H9 (cell line): Measurements from ENCODE around the gene UBE2N. TPM values are rescaled to one million over a fixed set of nuclear protein-coding genes. Genes with fewer than 3 reads are reported as not detected.

Experiments
- DNase-seq: peaks from one replicate; pipeline ENCODE4 v3.0.0-alpha.2; 2017
- H2AFZ ChIP-seq: one replicate; pipeline ENCODE4 v1.6.1; 2013; ENCODE audit warnings: mild to moderate bottlenecking, low read length, control low read depth, moderate library complexity
- H2AK5ac ChIP-seq: 2 replicates; pipeline ENCODE4 v1.6.1; 2013; ENCODE audit warnings: low read length, control low read depth, mixed read lengths; ENCODE audit not compliant: insufficient read length
- H2BK120ac ChIP-seq: one replicate; pipeline ENCODE4 v1.6.1; 2013; ENCODE audit warnings: low read depth, mild to moderate bottlenecking, low read length, control low read depth, inconsistent platforms; ENCODE audit not compliant: poor library complexity, severe bottlenecking
- H2BK12ac ChIP-seq: 2 replicates; pipeline ENCODE4 v1.6.1; 2013; ENCODE audit warnings: low read length, control low read depth, mixed read lengths, low read depth; ENCODE audit not compliant: insufficient read length
- H2BK15ac ChIP-seq: 2 replicates; pipeline ENCODE4 v1.6.1; 2013; ENCODE audit warnings: low read depth, low read length, control low read depth
- H2BK20ac ChIP-seq: one replicate; pipeline ENCODE4 v1.6.1; 2013; ENCODE audit warnings: low read depth, mild to moderate bottlenecking, low read length, control low read depth, inconsistent platforms; ENCODE audit not compliant: poor library complexity, severe bottlenecking
- H2BK5ac ChIP-seq: 2 replicates; pipeline ENCODE4 v1.6.1; 2013; ENCODE audit warnings: low read length, control low read depth, mixed read lengths; ENCODE audit not compliant: insufficient read length
- H3K14ac ChIP-seq: 2 replicates; pipeline ENCODE4 v1.6.1; 2013; ENCODE audit warnings: low read length, control low read depth; ENCODE audit not compliant: insufficient read depth
- H3K18ac ChIP-seq: 2 replicates; pipeline ENCODE4 v1.6.1; 2013; ENCODE audit warnings: low read depth, mild to moderate bottlenecking, mixed read lengths, low read length, control low read depth; ENCODE audit not compliant: insufficient read length
- H3K23ac ChIP-seq: 2 replicates; pipeline ENCODE4 v1.6.1; 2013; ENCODE audit warnings: low read length, control low read depth, mixed read lengths, low read depth; ENCODE audit not compliant: insufficient read length
- H3K23me2 ChIP-seq: 2 replicates; pipeline ENCODE4 v1.6.1; 2013; ENCODE audit warnings: low read depth, mild to moderate bottlenecking, mixed read lengths, low read length, control low read depth; ENCODE audit not compliant: insufficient read length, poor library complexity, severe bottlenecking
- H3K27ac ChIP-seq: 2 replicates; pipeline ENCODE4 v1.5.1; 2013; ENCODE audit warnings: low read length, control low read depth, mixed read lengths, low read depth; ENCODE audit not compliant: insufficient read length
- H3K27me3 ChIP-seq: 2 replicates; pipeline ENCODE4 v1.6.1; 2013; ENCODE audit warnings: low read length, control low read depth, inconsistent platforms; ENCODE audit not compliant: insufficient read depth
- H3K4ac ChIP-seq: 2 replicates; pipeline ENCODE4 v1.6.1; 2013; ENCODE audit warnings: low read depth, mild to moderate bottlenecking, control low read depth, inconsistent platforms, low read length, moderate library complexity
- H3K4me1 ChIP-seq: 2 replicates; pipeline ENCODE4 v1.6.1; 2013; ENCODE audit warnings: low read length, control low read depth, inconsistent platforms; ENCODE audit not compliant: insufficient read depth
- H3K4me2 ChIP-seq: 2 replicates; pipeline ENCODE4 v1.6.1; 2013; ENCODE audit warnings: low read length, control low read depth, mixed read lengths; ENCODE audit not compliant: insufficient read length, insufficient read depth
- H3K56ac ChIP-seq: 2 replicates; pipeline ENCODE4 v1.6.1; 2013; ENCODE audit warnings: low read depth, mild to moderate bottlenecking, mixed read lengths, low read length, control low read depth; ENCODE audit not compliant: insufficient read length
- H3K79me1 ChIP-seq: 2 replicates; pipeline ENCODE4 v1.6.1; 2013; ENCODE audit warnings: low read depth, mild to moderate bottlenecking, moderate library complexity, low read length, control low read depth, inconsistent platforms; ENCODE audit not compliant: insufficient read depth, poor library complexity, severe bottlenecking
- H3K79me2 ChIP-seq: 2 replicates; pipeline ENCODE4 v1.6.1; 2013; ENCODE audit warnings: low read length, control low read depth, inconsistent platforms; ENCODE audit not compliant: insufficient read depth
- H3K9ac ChIP-seq: 2 replicates; pipeline ENCODE4 v1.6.1; 2013; ENCODE audit warnings: low read length, control low read depth, mixed read lengths; ENCODE audit not compliant: insufficient read length; ENCODE audit errors: extremely low read depth
- H3K9me3 ChIP-seq: one replicate; pipeline ENCODE4 v1.6.1; 2013; ENCODE audit warnings: low read depth, low read length, inconsistent platforms; ENCODE audit not compliant: control insufficient read depth
- H3T11ph ChIP-seq: one replicate; pipeline ENCODE4 v1.6.1; 2013; ENCODE audit warnings: mild to moderate bottlenecking, low read length, control low read depth, inconsistent platforms
- H4K20me1 ChIP-seq: one replicate; pipeline ENCODE4 v1.6.1; 2013; ENCODE audit not compliant: control insufficient read depth, insufficient read length, insufficient read depth
- H4K5ac ChIP-seq: 2 replicates; pipeline ENCODE4 v1.6.1; 2013; ENCODE audit warnings: low read depth, mild to moderate bottlenecking, mixed read lengths, low read length, control low read depth; ENCODE audit not compliant: insufficient read length
- H4K8ac ChIP-seq: replicated peaks from 2 replicates; pipeline ENCODE4 v1.6.1; 2013; ENCODE audit warnings: low read length, control low read depth, mixed read lengths, low read depth; ENCODE audit not compliant: insufficient read length
- H4K91ac ChIP-seq: 2 replicates; pipeline ENCODE4 v1.6.1; 2013; ENCODE audit warnings: low read depth, mild to moderate bottlenecking, moderate library complexity, mixed read lengths, low read length, control low read depth; ENCODE audit not compliant: insufficient read length
- H3K27ac Mint-ChIP-seq, 3 experiments: 2 replicates in 2 of 3; 3 replicates in 1 of 3; pipeline ENCODE4 v1.8.0; 2020 to 2021; ENCODE audit warnings: mixed read lengths in 3 of 3, mild to moderate bottlenecking in 1 of 3, moderate library complexity in 1 of 3
- H3K27me3 Mint-ChIP-seq: 2 replicates; pipeline ENCODE4 v1.8.0; 2021; ENCODE audit warnings: low read depth, mild to moderate bottlenecking, moderate library complexity, mixed read lengths
- H3K36me3 Mint-ChIP-seq, 3 experiments: 2 replicates in 2 of 3; 3 replicates in 1 of 3; pipeline ENCODE4 v1.8.0; 2020 to 2021; ENCODE audit warnings: low read depth in 3 of 3, mixed read lengths in 3 of 3; ENCODE audit not compliant: insufficient read depth in 1 of 3
- H3K4me1 Mint-ChIP-seq, 2 experiments: 2 replicates each; pipeline ENCODE4 v1.8.0; 2020; ENCODE audit warnings: mixed read lengths in 2 of 2
- H3K4me3 Mint-ChIP-seq, 2 experiments: 2 replicates in 1 of 2; 3 replicates in 1 of 2; pipeline ENCODE4 v1.8.0; 2020 to 2021; ENCODE audit warnings: mild to moderate bottlenecking in 2 of 2, mixed read lengths in 2 of 2, moderate library complexity in 1 of 2
- H3K9me3 Mint-ChIP-seq, 2 experiments: 2 replicates in 1 of 2; 3 replicates in 1 of 2; pipeline ENCODE4 v1.8.0; 2020; ENCODE audit warnings: mild to moderate bottlenecking in 2 of 2, mixed read lengths in 2 of 2, moderate library complexity in 1 of 2
- WGBS: extraction: QIAGEN DNeasy Blood & Tissue Kit; methylation state at CpG from one replicate; pipeline ENCODE4 v1.1.7; 2013; ENCODE audit warnings: missing lambda C conversion rate, low lambda C conversion rate, mixed read lengths; ENCODE audit not compliant: insufficient read length; ENCODE audit errors: extremely low coverage; 5-methylcytosine and 5-hydroxymethylcytosine counted together
- total RNA-seq: library from RNA; stranded (reverse); gene quantifications from 2 replicates; pipeline ENCODE4 v1.2.1, GENCODE V29; 2021
- TF ChIP-seq, protein P1 (sequence below): fragments of 200-600 bp; sonication (generic); conservative IDR thresholded peaks from 3 replicates; pipeline ENCODE4 v1.8.0; 2021; ENCODE audit warnings: antibody characterized with exemption, mild to moderate bottlenecking

The UBE2N gene
- total RNA-seq, 1 experiment from 2014 or later, result 192 TPM

DNA sequence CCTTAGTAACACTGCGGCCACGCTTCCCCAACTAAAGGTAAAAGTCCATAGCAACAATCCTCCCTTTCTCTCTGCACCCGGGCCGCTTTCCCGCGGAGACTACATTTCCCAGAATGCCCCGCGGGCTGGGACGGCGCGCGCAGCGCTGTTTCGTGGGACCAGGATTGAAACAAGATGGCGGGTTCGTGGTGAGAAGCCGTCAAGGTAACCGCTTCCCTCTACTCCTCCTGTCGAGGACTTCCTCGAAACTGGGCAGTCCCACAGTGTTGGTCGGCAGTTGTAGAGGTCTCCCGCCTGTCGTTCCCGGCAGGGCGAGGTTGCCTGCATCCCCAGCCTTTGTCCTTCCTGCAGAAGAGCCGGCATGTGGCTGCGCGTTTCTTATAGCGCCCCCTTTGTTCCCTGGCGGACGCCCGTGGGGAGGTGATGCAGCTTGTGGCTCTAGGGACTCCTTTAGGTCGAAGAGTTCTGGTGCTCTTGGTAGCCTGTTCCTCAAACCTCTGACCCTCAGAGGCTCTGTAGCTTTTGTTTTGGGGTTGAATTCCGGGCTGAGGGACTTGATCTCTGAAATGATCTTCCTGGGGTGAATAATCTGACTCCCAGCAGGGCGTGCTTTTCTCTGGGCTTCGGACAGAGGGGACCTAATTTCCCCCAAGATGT is 25.7 kb upstream of the UBE2N start, which contains the start of gene MRPL42:
Gene MRPL42, plus strand, starts transcription at position 164 of the 657 bp plus-strand sequence. CDS start 1,772 bp downstream, outside the sequence.
- H3T11ph ChIP-seq, result no peak within 1 kb of the TSS
- WGBS, result no CpG with 5 or more reads among the region's 36 CpGs

More for the DNA sequence above, 25.7 kb upstream of the UBE2N start, which contains the start of gene MRPL42:
- H3K14ac ChIP-seq, result peak within 1 kb of the TSS; percentile 99
- H3K23ac ChIP-seq, result no peak within 1 kb of the TSS
- peaks cover 19% of the 10 kb centered on the region for H3K79me2 ChIP-seq
- peaks cover 3% of the 10 kb centered on the region for H3K23me2 ChIP-seq
- H3K4me3 Mint-ChIP-seq, result peak within 1 kb of the TSS; percentile 96 to 98
- no peak within 1 kb of the TSS for H4K8ac ChIP-seq
- peak within 1 kb of the TSS; percentile 91 for H4K5ac ChIP-seq
- H3K4me2 ChIP-seq, result peak within 1 kb of the TSS; percentile 76
- peak; percentile 95 for DNase-seq
- H2AK5ac ChIP-seq, result peak within 1 kb of the TSS; percentile 19
- peak within 1 kb of the TSS; percentile 78 to 99 (median 99) for H3K27ac Mint-ChIP-seq
- peaks cover 13 to 31% (median 25%) of the 10 kb centered on the region in 3 experiments for H3K36me3 Mint-ChIP-seq
- no peaks in the 10 kb centered on the region for H4K20me1 ChIP-seq
- peak within 1 kb of the TSS; percentile 67 for H2BK5ac ChIP-seq
- H3K9me3 ChIP-seq, result no peaks in the 10 kb centered on the region
- H3K9me3 Mint-ChIP-seq, result no peaks in the 10 kb centered on the region
- peaks cover 3% of the 10 kb centered on the region; the same call in 1 of the 2 replicates for H3K4me1 ChIP-seq
- no peaks in the 10 kb centered on the region; the same call in 1 of the 2 replicates for H3K27me3 Mint-ChIP-seq
- peaks cover 10% of the 10 kb centered on the region for H3K79me1 ChIP-seq
- H2BK120ac ChIP-seq, result peak within 1 kb of the TSS; percentile 41
- peak within 1 kb of the TSS; percentile 83 for H3K56ac ChIP-seq
- H4K91ac ChIP-seq, result no peak within 1 kb of the TSS
- H2BK12ac ChIP-seq, result no peak within 1 kb of the TSS
- no peak within 1 kb of the TSS for H2BK20ac ChIP-seq
- no peaks in the 10 kb centered on the region for H3K27me3 ChIP-seq
- TF ChIP-seq, protein P1, sequence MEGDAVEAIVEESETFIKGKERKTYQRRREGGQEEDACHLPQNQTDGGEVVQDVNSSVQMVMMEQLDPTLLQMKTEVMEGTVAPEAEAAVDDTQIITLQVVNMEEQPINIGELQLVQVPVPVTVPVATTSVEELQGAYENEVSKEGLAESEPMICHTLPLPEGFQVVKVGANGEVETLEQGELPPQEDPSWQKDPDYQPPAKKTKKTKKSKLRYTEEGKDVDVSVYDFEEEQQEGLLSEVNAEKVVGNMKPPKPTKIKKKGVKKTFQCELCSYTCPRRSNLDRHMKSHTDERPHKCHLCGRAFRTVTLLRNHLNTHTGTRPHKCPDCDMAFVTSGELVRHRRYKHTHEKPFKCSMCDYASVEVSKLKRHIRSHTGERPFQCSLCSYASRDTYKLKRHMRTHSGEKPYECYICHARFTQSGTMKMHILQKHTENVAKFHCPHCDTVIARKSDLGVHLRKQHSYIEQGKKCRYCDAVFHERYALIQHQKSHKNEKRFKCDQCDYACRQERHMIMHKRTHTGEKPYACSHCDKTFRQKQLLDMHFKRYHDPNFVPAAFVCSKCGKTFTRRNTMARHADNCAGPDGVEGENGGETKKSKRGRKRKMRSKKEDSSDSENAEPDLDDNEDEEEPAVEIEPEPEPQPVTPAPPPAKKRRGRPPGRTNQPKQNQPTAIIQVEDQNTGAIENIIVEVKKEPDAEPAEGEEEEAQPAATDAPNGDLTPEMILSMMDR, result peak; percentile 67
- H3K4me1 Mint-ChIP-seq, result peaks cover 9 to 11% of the 10 kb centered on the region in 2 experiments
- H3K18ac ChIP-seq, result peak within 1 kb of the TSS; percentile 98
- no peak within 1 kb of the TSS for H2BK15ac ChIP-seq
- H3K27ac ChIP-seq, result peak within 1 kb of the TSS; percentile 72
- no peak within 1 kb of the TSS; the same call in 1 of the 2 replicates for H3K4ac ChIP-seq
- H2AFZ ChIP-seq, result no peak within 1 kb of the TSS
- H3K9ac ChIP-seq, result peak within 1 kb of the TSS; percentile 97
